Activated CD8-positive, alpha-beta memory T cell treated with anti-CD3 and anti-CD28 coated beads, Interleukin-2, amount 50 U/mL, for 24 hours (primary cell): ENCODE measurements around the gene NDST4.
"Not testable (repeated sequence)": the region's sequence is repeated elsewhere in the genome, so short reads cannot be mapped to it uniquely, and the experiment has no call there.

ENCODE experiments used
- DNase-seq: peaks from one replicate; pipeline ENCODE4 v3.0.0-alpha.2; 2020; ENCODE audit errors: extremely low read depth

The NDST4 gene

DNA sequence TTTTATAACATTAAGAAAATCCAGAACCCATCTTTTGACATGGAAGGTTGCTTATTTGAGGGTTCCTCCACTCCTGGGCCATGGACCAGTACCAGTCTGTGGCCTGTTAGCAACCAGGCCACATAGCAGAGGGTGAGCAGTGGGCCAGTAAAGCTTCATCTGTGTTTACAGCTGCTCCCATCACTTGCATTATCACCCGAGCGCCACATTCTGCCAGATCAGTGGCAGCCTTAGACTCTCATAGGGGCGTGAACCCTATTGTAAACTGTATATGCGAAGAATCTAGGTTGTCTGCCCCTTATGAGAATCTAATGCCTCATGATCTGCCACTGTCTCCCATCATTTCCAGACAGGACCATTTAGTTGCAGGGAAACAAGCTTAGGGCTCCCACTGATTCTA is 58.6 kb downstream of the NDST4 start:
- no peak for DNase-seq

- no peak for DNase-seq
Observed at GRCh38 chr4:115053313-115053712, 60.1 kb downstream of the NDST4 start.

DNA sequence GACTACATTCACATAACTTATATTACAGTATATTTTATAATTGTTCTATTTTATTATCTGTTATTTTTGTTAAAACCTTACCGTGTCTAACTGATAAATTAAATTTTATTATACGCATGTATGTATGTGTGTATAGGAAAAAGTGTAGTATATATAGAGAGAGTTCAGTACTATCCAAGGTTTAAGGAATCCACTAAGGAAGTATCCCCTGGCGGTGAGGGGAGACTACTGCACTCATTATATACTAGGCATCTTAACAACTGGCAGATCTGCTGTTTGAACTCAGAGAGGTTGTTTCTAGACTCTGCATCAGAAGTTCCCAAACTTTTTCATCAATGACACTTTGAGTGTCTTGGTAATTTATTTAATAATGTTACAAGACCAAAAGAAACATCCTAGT is 70.9 kb downstream of the NDST4 start:
- no peak for DNase-seq

DNA sequence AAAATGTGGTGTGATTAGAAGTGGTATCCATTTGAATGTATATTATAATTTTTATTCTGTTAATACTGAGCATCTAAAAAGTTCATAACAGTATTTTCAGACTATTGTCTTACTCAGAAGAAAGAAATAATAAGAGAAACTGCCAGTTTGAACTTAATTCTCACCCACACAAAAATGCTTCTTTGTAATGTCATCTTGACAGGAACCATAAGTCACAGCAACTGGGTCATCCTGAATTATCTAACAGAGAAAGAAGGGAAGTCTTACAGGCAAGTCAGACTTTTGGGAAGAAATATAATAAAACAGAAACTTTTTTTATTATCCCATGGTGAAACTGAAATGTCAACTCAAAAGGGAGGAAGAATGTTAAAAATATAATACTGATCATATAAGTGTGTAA is 83.1 kb downstream of the NDST4 start:
- no peak for DNase-seq

GRCh38 chr4:115028682-115029410 is 84.6 kb downstream of the NDST4 start:
- no peak for DNase-seq

- DNase-seq = no peak
Observed at GRCh38 chr4:114999880-115000279, 113.5 kb downstream of the NDST4 start.

DNA sequence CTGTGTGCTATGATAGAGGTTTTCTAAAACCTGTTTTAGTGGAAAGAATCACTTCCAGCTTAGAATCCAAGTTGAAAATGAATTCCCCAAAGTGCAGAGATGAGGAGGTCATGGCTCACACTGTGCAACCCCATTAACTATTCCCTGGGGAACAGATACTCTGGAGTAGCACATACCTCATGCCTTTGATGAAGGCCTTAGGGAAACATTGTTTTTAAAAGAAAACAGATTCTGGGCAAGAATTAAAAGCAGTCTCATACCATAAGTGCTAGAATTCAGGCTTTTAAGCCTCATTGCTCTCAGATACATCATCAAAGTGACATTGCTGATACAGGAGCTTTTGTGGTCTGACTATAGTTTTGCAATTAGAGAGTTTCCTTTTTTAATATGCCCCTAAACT is 115.1 kb downstream of the NDST4 start:
- no peak for DNase-seq

GRCh38 chr4:114997576-114998247 is 115.7 kb downstream of the NDST4 start:
- DNase-seq = no peak

DNA sequence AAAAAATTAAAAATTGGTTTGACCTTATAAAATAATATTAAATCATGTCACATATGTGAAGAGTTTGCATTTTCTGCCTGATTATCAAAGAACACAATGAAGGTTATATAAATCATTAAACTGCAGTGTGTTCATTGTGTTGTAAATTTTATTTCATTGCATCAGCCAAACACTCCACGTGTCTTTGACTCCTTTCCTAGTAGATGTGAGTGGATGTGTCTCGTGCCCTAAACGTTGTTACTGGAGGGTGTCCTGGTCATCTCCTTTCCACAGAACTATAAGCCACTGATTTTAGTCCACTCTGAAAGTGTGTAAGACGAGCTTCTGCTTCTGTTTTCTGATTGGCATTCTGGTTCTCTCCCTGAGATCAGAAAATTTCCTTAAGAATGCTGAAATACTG is 127.3 kb downstream of the NDST4 start:
- DNase-seq = no peak

DNA sequence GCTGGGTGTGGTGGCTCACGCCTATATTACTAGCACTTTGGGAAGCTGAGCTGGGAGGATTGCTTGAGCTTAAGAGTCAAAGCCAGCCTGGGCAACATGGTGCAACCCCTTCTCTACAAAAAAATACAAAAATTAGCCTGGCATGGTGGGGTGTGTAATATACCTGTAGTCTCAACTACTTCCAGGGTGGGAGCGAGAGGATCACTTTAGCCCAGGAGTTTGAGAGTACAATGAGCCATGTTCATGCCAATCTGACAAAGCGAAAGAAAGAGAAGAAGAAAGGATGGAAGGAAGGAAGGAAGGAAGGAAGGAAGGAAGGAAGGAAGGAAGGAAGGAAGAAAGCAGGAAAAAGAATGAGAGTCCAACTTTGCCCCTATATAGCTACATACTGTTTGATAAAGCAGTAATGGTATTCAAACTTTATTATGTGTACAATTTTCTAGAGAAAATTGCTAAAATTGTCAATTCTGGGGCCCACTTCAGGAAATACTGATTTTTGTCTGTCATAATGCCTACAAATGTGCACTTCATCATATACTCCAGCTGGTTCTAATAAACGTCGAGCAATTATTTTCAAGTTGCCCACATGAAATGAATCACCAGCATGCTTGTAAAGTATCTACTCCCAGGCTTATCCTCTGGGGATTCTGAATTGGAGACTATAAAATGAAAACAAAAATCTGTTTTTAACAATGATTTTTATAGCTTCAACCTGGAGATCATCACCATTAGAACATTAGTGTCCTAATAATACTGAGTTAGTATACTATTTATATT is 132.3 kb downstream of the NDST4 start:
- DNase-seq = no peak

- DNase-seq = not testable (repeated sequence)
Observed at GRCh38 chr4:114980399-114980798, 133.0 kb downstream of the NDST4 start.

DNA sequence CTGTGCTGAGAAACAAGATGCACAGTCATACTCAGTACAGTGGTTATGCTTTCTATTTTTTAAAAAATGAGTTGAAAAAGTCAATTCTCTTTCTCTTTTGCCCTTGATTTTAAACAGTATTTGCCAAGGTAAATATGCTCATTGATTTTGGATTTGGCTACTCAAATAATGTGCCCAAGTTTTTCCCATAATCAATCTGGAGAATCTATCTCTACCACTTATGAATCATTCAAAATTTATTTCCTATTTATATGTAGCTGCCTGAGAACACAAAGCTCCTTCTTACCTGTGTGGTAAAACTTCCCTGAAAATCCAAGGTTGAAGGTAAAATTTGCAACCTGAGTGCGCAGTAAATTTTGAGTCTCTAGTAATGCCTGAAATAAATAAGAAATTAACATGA is 136.5 kb downstream of the NDST4 start:
- no peak for DNase-seq

DNA sequence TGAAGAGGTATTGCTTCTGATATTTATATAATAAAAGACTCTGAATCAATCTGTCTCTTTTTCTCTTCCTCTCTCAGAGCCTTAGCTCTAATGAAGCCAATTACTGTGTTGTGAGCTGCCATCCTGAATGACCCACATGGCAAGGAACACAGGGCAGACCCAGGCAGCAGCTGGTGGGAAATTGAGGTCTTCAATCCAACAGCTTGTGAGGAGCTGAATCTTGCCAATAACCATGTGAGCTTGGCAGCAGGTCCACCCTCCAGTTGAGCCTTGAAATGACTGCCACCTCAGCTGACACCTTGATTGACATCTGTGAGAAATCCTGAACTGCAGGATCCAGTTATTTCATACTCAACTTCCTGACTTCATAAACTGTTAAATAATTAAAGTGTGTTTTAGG is 149.4 kb downstream of the NDST4 start:
- no peak for DNase-seq

GRCh38 chr4:114945616-114946015 is 167.8 kb downstream of the NDST4 start:
- DNase-seq = no peak

- no peak for DNase-seq
Observed at GRCh38 chr4:114941503-114941902, 171.9 kb downstream of the NDST4 start.

- no peak for DNase-seq
Observed at GRCh38 chr4:114927881-114928280, 185.5 kb downstream of the NDST4 start.

GRCh38 chr4:114926583-114926982 is 186.8 kb downstream of the NDST4 start:
- no peak for DNase-seq

GRCh38 chr4:114924311-114924710 is 189.1 kb downstream of the NDST4 start:
- no peak for DNase-seq

GRCh38 chr4:114922592-114922933 is 190.9 kb downstream of the NDST4 start:
- no peak for DNase-seq

DNA sequence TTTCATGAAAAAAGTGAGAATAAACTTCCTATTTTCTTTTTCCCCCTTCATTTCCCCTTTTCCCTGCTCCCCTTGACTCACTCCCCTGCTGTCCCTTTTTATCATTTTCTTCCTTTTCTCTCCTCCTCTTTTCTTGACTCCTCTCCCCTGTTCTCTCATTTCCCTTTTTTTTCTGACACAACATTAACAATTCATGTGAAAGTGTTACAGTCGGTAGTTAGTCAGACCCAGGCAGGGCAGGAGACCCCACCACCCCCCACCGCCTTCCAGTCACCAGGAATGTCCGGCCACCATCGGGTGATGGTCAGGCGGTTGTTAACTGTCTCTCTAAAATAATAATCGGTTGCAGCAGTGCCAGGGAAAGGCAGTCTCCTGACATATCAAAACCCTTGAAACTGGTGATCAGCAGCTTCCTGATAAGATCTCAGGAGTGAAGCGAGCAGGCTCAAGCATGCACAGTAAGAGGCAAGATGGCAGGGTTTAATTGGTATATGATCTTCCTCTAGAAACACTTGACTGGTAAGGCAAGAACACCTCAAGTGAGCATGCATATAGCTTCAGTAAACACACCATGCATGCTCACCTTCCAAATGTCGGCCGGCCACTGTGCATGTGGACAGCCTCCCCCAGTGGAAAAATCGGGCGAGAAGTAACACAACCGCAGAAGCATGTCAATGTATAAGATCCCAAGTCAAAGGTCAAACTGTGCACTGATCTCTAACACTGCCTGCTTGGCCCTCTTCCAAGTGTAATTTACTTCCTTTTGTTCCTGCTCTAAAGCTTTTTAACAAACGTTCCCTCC is 191.4 kb downstream of the NDST4 start:
- no peak for DNase-seq

DNA sequence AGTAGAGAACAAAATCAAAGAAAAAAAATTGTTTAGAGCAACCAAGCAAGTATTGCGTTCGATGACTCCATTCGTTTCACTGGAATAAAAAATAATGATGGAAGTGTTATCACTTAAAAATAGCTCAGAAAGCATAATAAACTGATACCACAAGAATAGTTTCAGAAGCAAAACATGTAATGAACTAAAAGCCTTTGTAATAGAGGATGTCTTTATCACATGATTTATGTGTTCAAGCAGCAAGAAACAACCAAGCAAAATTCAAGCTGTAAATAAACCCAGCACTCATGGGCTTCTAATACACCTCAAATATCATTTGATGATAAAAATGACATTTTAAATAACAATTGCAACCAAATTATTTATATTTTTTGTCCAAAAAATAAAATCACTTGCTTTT is 192.2 kb downstream of the NDST4 start:
- no peak for DNase-seq

DNA sequence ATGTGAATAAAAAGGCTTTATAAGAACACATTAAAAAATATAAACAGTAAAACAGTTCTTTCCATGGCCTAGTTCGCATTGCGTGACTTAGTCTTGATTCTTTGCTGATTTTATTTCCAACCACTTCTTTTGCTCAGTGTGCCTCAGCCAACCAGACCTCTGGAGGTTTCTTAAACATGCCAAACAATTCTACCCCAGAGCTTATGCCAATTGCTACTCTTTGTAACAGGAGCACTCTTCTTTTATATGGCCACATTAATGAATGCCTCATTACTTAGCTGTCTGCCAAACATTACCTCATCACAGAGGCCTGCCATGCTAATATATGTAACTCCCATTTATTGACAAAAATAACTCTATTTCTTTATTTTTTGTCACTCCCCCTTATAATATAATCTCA is 202.3 kb downstream of the NDST4 start:
- no peak for DNase-seq
